GM18517 (cell line): Measurements from ENCODE around the gene RERE.
"Not testable (repeated sequence)": the region's sequence is repeated elsewhere in the genome, so short reads cannot be mapped to it uniquely, and the experiment has no call there.

Source experiments
- ATAC-seq: cut with Tn5 transposase; IDR thresholded peaks from one replicate; pipeline ENCODE4 v1.9.1; 2021; ENCODE audit warnings: mild to moderate bottlenecking, moderate library complexity; ENCODE audit not compliant: unreplicated experiment

Gene RERE

GRCh38 chr1:8649875-8650274, 167.6 kb downstream of the RERE start:
- ATAC-seq: no peak

GRCh38 chr1:8649027-8649426, 168.4 kb downstream of the RERE start:
- ATAC-seq: no peak

GRCh38 chr1:8646996-8647395, 170.4 kb downstream of the RERE start:
- ATAC-seq: no peak

- no peak for ATAC-seq
Observed at GRCh38 chr1:8646189-8646588, 171.3 kb downstream of the RERE start.

- peak; percentile 87 for ATAC-seq
Observed at GRCh38 chr1:8643542-8644536, 173.6 kb downstream of the RERE start.

GRCh38 chr1:8642114-8642513, 175.3 kb downstream of the RERE start:
- no peak for ATAC-seq

- no peak for ATAC-seq
Observed at GRCh38 chr1:8641377-8641997, 176.0 kb downstream of the RERE start.

GRCh38 chr1:8640950-8641349, 176.5 kb downstream of the RERE start:
- no peak for ATAC-seq

GRCh38 chr1:8639148-8639547, 178.3 kb downstream of the RERE start:
- ATAC-seq: no peak

- no peak for ATAC-seq
Observed at GRCh38 chr1:8633741-8634501, 183.5 kb downstream of the RERE start.

GRCh38 chr1:8632102-8632501, 185.3 kb downstream of the RERE start:
- no peak for ATAC-seq

- no peak for ATAC-seq
Observed at GRCh38 chr1:8631163-8631562, 186.3 kb downstream of the RERE start.

GRCh38 chr1:8629241-8630091, 188.0 kb downstream of the RERE start:
- peak; percentile 78 for ATAC-seq

GRCh38 chr1:8628606-8629005, 188.8 kb downstream of the RERE start:
- ATAC-seq: no peak

GRCh38 chr1:8627728-8628127, 189.7 kb downstream of the RERE start:
- ATAC-seq: no peak

- ATAC-seq: no peak
Observed at GRCh38 chr1:8625981-8626898, 191.2 kb downstream of the RERE start.

- no peak for ATAC-seq
Observed at GRCh38 chr1:8625491-8625890, 191.9 kb downstream of the RERE start.

- peak; percentile 52 for ATAC-seq
Observed at GRCh38 chr1:8623651-8624192, 193.7 kb downstream of the RERE start.

- not testable (repeated sequence) for ATAC-seq
Observed at GRCh38 chr1:8621785-8622348, 195.6 kb downstream of the RERE start.
